ENCODE measurements around the gene ASTN1.

DNA sequence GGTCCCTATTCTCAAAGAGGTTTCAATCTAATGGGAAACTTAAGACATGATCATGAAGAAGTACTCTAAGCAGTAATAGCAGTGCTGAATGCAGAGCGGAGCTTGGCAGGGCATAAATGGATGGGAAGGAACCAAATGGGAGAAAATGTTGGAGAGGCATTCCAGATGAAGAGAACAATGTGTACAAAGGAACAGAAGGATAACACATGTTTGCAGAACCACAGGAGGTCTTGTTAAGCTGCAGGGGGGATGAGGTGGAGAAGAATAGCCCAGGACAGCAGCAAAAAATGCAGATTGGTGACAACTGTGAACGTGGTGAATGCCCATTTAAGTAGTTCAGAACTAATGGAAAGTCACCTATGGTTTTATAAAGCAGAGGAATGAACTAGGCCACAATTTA, 99.1 kb downstream of the ASTN1 start:
- TF ChIP-seq, protein P1, sequence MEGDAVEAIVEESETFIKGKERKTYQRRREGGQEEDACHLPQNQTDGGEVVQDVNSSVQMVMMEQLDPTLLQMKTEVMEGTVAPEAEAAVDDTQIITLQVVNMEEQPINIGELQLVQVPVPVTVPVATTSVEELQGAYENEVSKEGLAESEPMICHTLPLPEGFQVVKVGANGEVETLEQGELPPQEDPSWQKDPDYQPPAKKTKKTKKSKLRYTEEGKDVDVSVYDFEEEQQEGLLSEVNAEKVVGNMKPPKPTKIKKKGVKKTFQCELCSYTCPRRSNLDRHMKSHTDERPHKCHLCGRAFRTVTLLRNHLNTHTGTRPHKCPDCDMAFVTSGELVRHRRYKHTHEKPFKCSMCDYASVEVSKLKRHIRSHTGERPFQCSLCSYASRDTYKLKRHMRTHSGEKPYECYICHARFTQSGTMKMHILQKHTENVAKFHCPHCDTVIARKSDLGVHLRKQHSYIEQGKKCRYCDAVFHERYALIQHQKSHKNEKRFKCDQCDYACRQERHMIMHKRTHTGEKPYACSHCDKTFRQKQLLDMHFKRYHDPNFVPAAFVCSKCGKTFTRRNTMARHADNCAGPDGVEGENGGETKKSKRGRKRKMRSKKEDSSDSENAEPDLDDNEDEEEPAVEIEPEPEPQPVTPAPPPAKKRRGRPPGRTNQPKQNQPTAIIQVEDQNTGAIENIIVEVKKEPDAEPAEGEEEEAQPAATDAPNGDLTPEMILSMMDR (IDR thresholded peaks at IDR 0.05): no peak
- TF ChIP-seq POLR2AphosphoS5 (IDR thresholded peaks at IDR 0.05; ENCODE audit: low read depth, low read length): no peak
- no peak for TF ChIP-seq TCF7L2 (IDR thresholded peaks at IDR 0.05; ENCODE audit: low read depth, low read length)
- TF ChIP-seq, protein P2, sequence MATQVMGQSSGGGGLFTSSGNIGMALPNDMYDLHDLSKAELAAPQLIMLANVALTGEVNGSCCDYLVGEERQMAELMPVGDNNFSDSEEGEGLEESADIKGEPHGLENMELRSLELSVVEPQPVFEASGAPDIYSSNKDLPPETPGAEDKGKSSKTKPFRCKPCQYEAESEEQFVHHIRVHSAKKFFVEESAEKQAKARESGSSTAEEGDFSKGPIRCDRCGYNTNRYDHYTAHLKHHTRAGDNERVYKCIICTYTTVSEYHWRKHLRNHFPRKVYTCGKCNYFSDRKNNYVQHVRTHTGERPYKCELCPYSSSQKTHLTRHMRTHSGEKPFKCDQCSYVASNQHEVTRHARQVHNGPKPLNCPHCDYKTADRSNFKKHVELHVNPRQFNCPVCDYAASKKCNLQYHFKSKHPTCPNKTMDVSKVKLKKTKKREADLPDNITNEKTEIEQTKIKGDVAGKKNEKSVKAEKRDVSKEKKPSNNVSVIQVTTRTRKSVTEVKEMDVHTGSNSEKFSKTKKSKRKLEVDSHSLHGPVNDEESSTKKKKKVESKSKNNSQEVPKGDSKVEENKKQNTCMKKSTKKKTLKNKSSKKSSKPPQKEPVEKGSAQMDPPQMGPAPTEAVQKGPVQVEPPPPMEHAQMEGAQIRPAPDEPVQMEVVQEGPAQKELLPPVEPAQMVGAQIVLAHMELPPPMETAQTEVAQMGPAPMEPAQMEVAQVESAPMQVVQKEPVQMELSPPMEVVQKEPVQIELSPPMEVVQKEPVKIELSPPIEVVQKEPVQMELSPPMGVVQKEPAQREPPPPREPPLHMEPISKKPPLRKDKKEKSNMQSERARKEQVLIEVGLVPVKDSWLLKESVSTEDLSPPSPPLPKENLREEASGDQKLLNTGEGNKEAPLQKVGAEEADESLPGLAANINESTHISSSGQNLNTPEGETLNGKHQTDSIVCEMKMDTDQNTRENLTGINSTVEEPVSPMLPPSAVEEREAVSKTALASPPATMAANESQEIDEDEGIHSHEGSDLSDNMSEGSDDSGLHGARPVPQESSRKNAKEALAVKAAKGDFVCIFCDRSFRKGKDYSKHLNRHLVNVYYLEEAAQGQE (IDR thresholded peaks at IDR 0.05; ENCODE audit: insufficient read depth in 1 of 2, low read depth in 2 of 2, low read length in 1 of 2): no peak

Measured in Panc1 (cell line).